GM12878 (cell line): ENCODE results near the gene CPNE5. TPM values are rescaled to one million over a fixed set of nuclear protein-coding genes. Genes with fewer than 3 reads are reported as not detected.

Experiments
- ATAC-seq: fragments of 200-7000 bp; cut with Tn5 transposase; 3 replicates; pipeline ENCODE4 v1.9.1; 2020; ENCODE audit warnings: mild to moderate bottlenecking, moderate library complexity
- BruUV-seq: library from RNA; stranded (reverse); fragments of 400-500 nt; replicated peaks from 2 replicates; lab custom pipeline; 2021; lab: Mats Ljungman, UMichigan
- CTCF ChIA-PET: fragments of 300-600 bp; sonication (Branson Sonifier 250); formaldehyde crosslinking; extraction: SDS; loops from one replicate; lab custom pipeline; 2021; ENCODE audit warnings: inconsistent platforms; lab: Yijun Ruan, JAX
- POLR2A ChIA-PET: fragments of 350-600 bp; formaldehyde crosslinking; extraction: SDS; loops from one replicate; lab custom pipeline; 2021; ENCODE audit warnings: inconsistent platforms; lab: Charles Lee
- RAD21 ChIA-PET: fragments of 300-600 bp; sonication (Branson Sonifier 250); formaldehyde crosslinking; loops from one replicate; lab custom pipeline; 2023; ENCODE audit warnings: antibody characterized with exemption; ENCODE audit not compliant: unreplicated experiment; lab: Charles Lee
- SMC1A ChIA-PET: fragments of 300-600 bp; sonication (Branson Sonifier 250); formaldehyde crosslinking; loops from one replicate; lab custom pipeline; 2023; ENCODE audit not compliant: unreplicated experiment, uncharacterized antibody; lab: Charles Lee
- DNase-seq: peaks from one replicate; pipeline ENCODE4 v3.0.0-alpha.2; 2011; ENCODE audit warnings: low read depth, low spot score
- FAIRE-seq: peaks from 3 replicates; lab custom pipeline; 2011; peaks lifted over from hg19 to GRCh38; lab: Jason Lieb, UNC
- H2AFZ ChIP-seq: 2 replicates; pipeline ENCODE4 v1.6.0; 2011; ENCODE audit warnings: low read depth, low read length, control low read depth; ENCODE audit not compliant: control insufficient read depth
- H3K27ac ChIP-seq: 2 replicates; pipeline ENCODE4 v1.5.1; 2011; ENCODE audit warnings: control low read depth; ENCODE audit not compliant: control insufficient read depth, insufficient read depth
- H3K27me3 ChIP-seq, 2 experiments: replicated peaks in 1 of 2; 2 replicates each; pipeline versions ENCODE4 v1.6.0 to v1.6.1; 2011; ENCODE audit warnings: low read length in 1 of 2; ENCODE audit not compliant: control insufficient read depth in 2 of 2, insufficient read depth in 2 of 2
- H3K36me3 ChIP-seq, 2 experiments: 2 replicates each; pipeline ENCODE4 v1.5.1; 2011; ENCODE audit warnings: low read length in 1 of 2; ENCODE audit not compliant: control insufficient read depth in 2 of 2, insufficient read depth in 2 of 2
- H3K4me1 ChIP-seq: 2 replicates; pipeline ENCODE4 v1.6.1; 2011; ENCODE audit warnings: mild to moderate bottlenecking, low read length, moderate library complexity, mixed read lengths; ENCODE audit not compliant: control insufficient read depth, insufficient read depth
- H3K4me2 ChIP-seq: 2 replicates; pipeline ENCODE4 v1.6.0; 2011; ENCODE audit warnings: control low read depth; ENCODE audit not compliant: control insufficient read depth, insufficient read depth
- H3K4me3 ChIP-seq: fragments of 200-600 bp; sonication (generic); 2 replicates; pipeline ENCODE4 v1.5.1; 2016
- H3K79me2 ChIP-seq: 2 replicates; pipeline ENCODE4 v1.6.0; 2011; ENCODE audit warnings: low read length; ENCODE audit not compliant: control insufficient read depth, insufficient read depth
- H3K9ac ChIP-seq: 2 replicates; pipeline ENCODE4 v1.8.0; 2011; ENCODE audit warnings: low read length, control low read depth, mixed read lengths; ENCODE audit not compliant: control insufficient read depth, insufficient read depth
- H3K9me3 ChIP-seq: replicated peaks from 3 replicates; pipeline ENCODE4 v1.5.1; 2011; ENCODE audit warnings: mild to moderate bottlenecking, low read length; ENCODE audit not compliant: control insufficient read depth, insufficient read depth
- H4K20me1 ChIP-seq: 2 replicates; pipeline ENCODE4 v1.6.0; 2011; ENCODE audit not compliant: control insufficient read depth, insufficient read depth
- BHLHE40 ChIP-seq, 2 experiments: fragments of 450-650 bp in 1 of 2; IDR thresholded peaks; 2 replicates each; pipeline ENCODE4 v1.6.1; 2011 to 2017; ENCODE audit warnings: low read depth in 2 of 2, borderline replicate concordance in 1 of 2, improper control_type of control experiment in 1 of 2, low read length in 1 of 2, mild to moderate bottlenecking in 1 of 2
- CEBPB ChIP-seq, 2 experiments: fragments of 150-350 bp in 1 of 2; IDR thresholded peaks; 2 replicates each; pipeline ENCODE4 v1.6.1; 2012 to 2014; ENCODE audit warnings: low read depth in 2 of 2, low read length in 2 of 2, borderline replicate concordance in 1 of 2, inconsistent platforms in 1 of 2
- CHD1 ChIP-seq: IDR thresholded peaks from 2 replicates; pipeline ENCODE4 v1.6.1; 2012; ENCODE audit warnings: low read depth, low read length, improper control_type of control experiment
- MAX ChIP-seq: IDR thresholded peaks from 2 replicates; pipeline ENCODE4 v1.6.1; 2012; ENCODE audit warnings: low read depth, low read length, improper control_type of control experiment
- RCOR1 ChIP-seq: conservative IDR thresholded peaks from 2 replicates; pipeline ENCODE4 v1.6.1; 2012; ENCODE audit warnings: low read depth, low read length, improper control_type of control experiment
- SMAD1 ChIP-seq: fragments of 450-650 bp; IDR thresholded peaks from 2 replicates; pipeline ENCODE4 v1.6.1; 2018; ENCODE audit warnings: mild to moderate bottlenecking, low read depth; ENCODE audit not compliant: partially characterized antibody
- SP1 ChIP-seq: IDR thresholded peaks from one replicate; pipeline ENCODE4 v1.6.1; 2011; ENCODE audit warnings: low read depth, low read length
- USF2 ChIP-seq: IDR thresholded peaks from 2 replicates; pipeline ENCODE4 v1.6.1; 2011; ENCODE audit warnings: low read depth, low read length, improper control_type of control experiment, borderline replicate concordance
- WRNIP1 ChIP-seq: IDR thresholded peaks from 2 replicates; pipeline ENCODE4 v1.6.1; 2011; ENCODE audit warnings: low read depth, low read length, improper control_type of control experiment, borderline replicate concordance
- ZNF687 ChIP-seq: fragments of 450-650 bp; IDR thresholded peaks from 2 replicates; pipeline ENCODE4 v1.6.1; 2017; ENCODE audit warnings: mild to moderate bottlenecking, moderate library complexity
- WGBS: methylation state at CpG from one replicate; pipeline ENCODE4 v1.1.6; 2016; ENCODE audit warnings: low lambda C conversion rate; ENCODE audit not compliant: insufficient replicate concordance, insufficient coverage; ENCODE audit errors: missing lambda C conversion rate; 5-methylcytosine and 5-hydroxymethylcytosine counted together
- in situ Hi-C: fragments of 300-500 bp; cut with MboI; formaldehyde crosslinking; loops from 9 replicates; pipeline ENCODE4 v1.14.3; 2018; ENCODE audit warnings: mixed read lengths
- intact Hi-C: fragments of 100-400 bp; cut with micrococcal nuclease; formaldehyde crosslinking; loops from one replicate; pipeline ENCODE4 v1.14.2; 2022; ENCODE audit not compliant: unreplicated experiment
- polyA plus RNA-seq, 11 experiments: library from polyadenylated mRNA; depleted of rRNA in 4 of 11; unstranded in 6 of 11; stranded (reverse) in 5 of 11; fragments of >200 nt; fragmentation: Nextera tagmentation in 4 of 11; fragmentation: Illumina TruSeq in 1 of 11; extraction: Ambion mirVana in 4 of 11; extraction: Trizol in 1 of 11; gene quantifications; 1 replicate in 1 of 11; 2 replicates in 10 of 11; pipeline versions ENCODE4 v1.2.1 to v1.2.3, GENCODE V29; 2011 to 2016; ENCODE audit warnings: inconsistent platforms in 2 of 11, missing spikeins in 2 of 11, low read depth in 1 of 11
- total RNA-seq, 4 experiments: library from RNA; depleted of rRNA in 3 of 4; stranded (reverse); fragments of >200 nt in 3 of 4; fragmentation: Illumina TruSeq in 1 of 4; extraction: Trizol in 1 of 4; gene quantifications; 2 replicates each; pipeline versions ENCODE4 v1.2.1 to v1.2.3, GENCODE V29; 2013 to 2021

Gene CPNE5
- total and polyA plus RNA-seq, 10 of the 15 experiments (the other 5 are each of a cell fraction or from before 2014, with no cell fraction given) = 2.4 to 39.1 (median 18.2) TPM

GRCh38 chr6:36740818-36741179, 98.4 kb downstream of the CPNE5 start:
- ChIA-PET POLR2A (no interaction called here), CTCF (interaction anchor here (0.6 kb wide), 1 partner anchor 541 kb away, joined by 3 read pairs; no protein-coding TSS in a partner anchor), SMC1A (no interaction called here), RAD21 (no interaction called here)
- Histone ChIP-seq H3K27ac (no peak overlapping the region), H3K36me3 (no peaks in the 10 kb centered on the region; a peak in 1 of 4 replicates), H3K27me3 (no peaks in the 10 kb centered on the region), H3K9ac (no peak overlapping the region), H3K79me2 (no peaks in the 10 kb centered on the region), H3K4me1 (no peaks in the 10 kb centered on the region), H3K9me3 (no peaks in the 10 kb centered on the region), H3K4me2 (no peak overlapping the region), H2AFZ (no peak overlapping the region), H3K4me3 (no peak overlapping the region), H4K20me1 (no peaks in the 10 kb centered on the region)
- no peak for TF ChIP-seq RCOR1
- TF ChIP-seq SMAD1 = no peak
- TF ChIP-seq MAX = no peak
- TF ChIP-seq CEBPB (IDR thresholded peaks at IDR 0.05; ENCODE audit: borderline replicate concordance in 1 of 2, low read depth in 2 of 2, low read length in 2 of 2) = no peak
- TF ChIP-seq CHD1 = no peak
- ATAC-seq (no peak; the same call in 2 of the 3 replicates), FAIRE-seq (no peak), DNase-seq (no peak)
- intact Hi-C loops (no loop called here), in situ Hi-C loops (no loop called here)
- 58% methylated on average over 11 of the region's 11 CpGs for WGBS
- no TSS peak for BruUV-seq

GRCh38 chr6:36739947-36740817, 99.1 kb downstream of the CPNE5 start:
- Histone ChIP-seq H3K9me3 (no peaks in the 10 kb centered on the region), H3K4me1 (no peaks in the 10 kb centered on the region; the same call in 1 of the 2 replicates), H3K27me3 (no peaks in the 10 kb centered on the region), H4K20me1 (no peaks in the 10 kb centered on the region), H3K79me2 (no peaks in the 10 kb centered on the region), H3K4me3 (no peak overlapping the region), H3K36me3 (no peaks in the 10 kb centered on the region; a peak in 1 of 4 replicates), H3K27ac (no peak overlapping the region), H3K9ac (no peak overlapping the region), H3K4me2 (no peak overlapping the region), H2AFZ (no peak overlapping the region)
- ChIA-PET CTCF (interaction anchor here (0.6 kb wide), 1 partner anchor 541 kb away, joined by 3 read pairs; no protein-coding TSS in a partner anchor), RAD21 (no interaction called here), POLR2A (no interaction called here), SMC1A (no interaction called here)
- FAIRE-seq (no peak), DNase-seq (no peak), ATAC-seq (peak; percentile 36; the same call in 2 of the 3 replicates)
- 51% methylated on average over 13 of the region's 13 CpGs for whole genome bisulfite sequencing
- no TSS peak for BruUV-seq
- intact Hi-C loops = no loop called here
- in situ Hi-C loops = no loop called here
- peak; percentile 57; the same call in 1 of the 2 replicates for TF ChIP-seq ZNF687
- no peak for TF ChIP-seq USF2
- TF ChIP-seq WRNIP1 = no peak
- no peak for TF ChIP-seq SP1
- TF ChIP-seq BHLHE40 (IDR thresholded peaks at IDR 0.05; ENCODE audit: borderline replicate concordance in 1 of 2, low read depth in 2 of 2, low read length in 1 of 2) = peak; percentile 36; a peak in 1 of 4 replicates
